Stomach (tissue), 9 donors: ENCODE results near the gene BAIAP3. TPM values are rescaled to one million over a fixed set of nuclear protein-coding genes. Genes with fewer than 3 reads are reported as not detected.
"Not testable (repeated sequence)": the region's sequence is repeated elsewhere in the genome, so short reads cannot be mapped to it uniquely, and the experiment has no call there.

Source experiments
- DNase-seq, 2 donors: peaks; one replicate each; pipeline versions ENCODE4 v3.0.0 to v3.0.0-alpha.2; 2013 to 2019
- H3K27ac ChIP-seq, 5 donors: fragments of 200-600 bp in 4 of 5; sonication (generic) in 4 of 5; one replicate each; pipeline ENCODE4 v1.5.1; 2013 to 2019; ENCODE audit warnings: mild to moderate bottlenecking in 1 of 5, moderate library complexity in 1 of 5
- H3K27me3 ChIP-seq, 3 donors: fragments of 200-600 bp; sonication (generic); one replicate each; pipeline ENCODE4 v1.5.1; 2017 to 2019; ENCODE audit warnings: mixed run types in 1 of 3
- H3K36me3 ChIP-seq, 4 donors: fragments of 200-600 bp; sonication (generic); 1 replicate in 3 of 4; 2 replicates in 1 of 4; pipeline ENCODE4 v1.5.1; 2016 to 2019
- H3K4me1 ChIP-seq, 4 donors: fragments of 200-600 bp; sonication (generic); one replicate each; pipeline ENCODE4 v1.5.1; 2016 to 2019
- H3K4me3 ChIP-seq, 4 donors: fragments of 200-600 bp; sonication (generic) in 3 of 4; one replicate each; pipeline ENCODE4 v1.5.1; 2016 to 2019; ENCODE audit warnings: mild to moderate bottlenecking in 1 of 4
- H3K9me3 ChIP-seq, 4 donors: fragments of 200-600 bp; sonication (generic); one replicate each; pipeline ENCODE4 v1.5.1; 2016 to 2019
- EP300 ChIP-seq: sonication (generic); formaldehyde crosslinking; IDR thresholded peaks from one replicate; pipeline ENCODE4 v1.6.1; 2017; ENCODE audit warnings: antibody characterized with exemption
- POLR2A ChIP-seq, 4 donors: fragments of 450-650 bp; IDR thresholded peaks; one replicate each; pipeline ENCODE4 v1.6.1; 2016; ENCODE audit warnings: antibody characterized with exemption in 4 of 4, control low read depth in 2 of 4, mild to moderate bottlenecking in 1 of 4, moderate library complexity in 1 of 4
- POLR2AphosphoS5 ChIP-seq, 3 donors: sonication (generic); formaldehyde crosslinking; IDR thresholded peaks; one replicate each; pipeline ENCODE4 v1.6.1; 2016; ENCODE audit warnings: antibody characterized with exemption in 3 of 3
- whole genome bisulfite sequencing, 5 donors: extraction: QIAGEN DNeasy Blood & Tissue Kit in 3 of 5; methylation state at CpG; one replicate each; pipeline versions ENCODE4 v1.1.5 to v1.1.7; 2013 to 2018; 5-methylcytosine and 5-hydroxymethylcytosine counted together
- intact Hi-C: fragments of 100-400 bp; cut with DNase I; formaldehyde crosslinking; loops from one replicate; pipeline ENCODE4 v1.15.1; 2023; ENCODE audit warnings: low total_unique reads
- polyA plus RNA-seq, 3 donors: library from polyadenylated mRNA; stranded (reverse); fragments of 200-250 nt; gene quantifications; one replicate each; pipeline ENCODE4 v1.2.3, GENCODE V29; 2013
- total RNA-seq, 5 donors: library from RNA; depleted of rRNA; stranded (reverse); fragments of >200 nt; gene quantifications; one replicate each; pipeline versions ENCODE4 v1.1.0 to v1.2.3, GENCODE V29; 2014 to 2016
- TF ChIP-seq, protein P1 (sequence below), 7 experiments: fragments of 450-650 bp in 4 of 7; fragments of 200-600 bp in 3 of 7; sonication (generic) in 3 of 7; IDR thresholded peaks; one replicate each; pipeline ENCODE4 v1.5.1; 2016 to 2019; ENCODE audit warnings: antibody characterized with exemption in 7 of 7, control low read depth in 2 of 7, mild to moderate bottlenecking in 1 of 7
- donor health status: healthy with polysubstance abuse.
- donor health status: Bipolar disorder and iron deficiency.
- donor health status: healthy.

Gene BAIAP3
- total and polyA plus RNA-seq, 8 donors: 1.5 to 94.7 (median 4.2) TPM

- Histone ChIP-seq H3K4me3 (no peak overlapping the region), H3K27me3 (peaks cover 0 to 73% (median 20%) of the 10 kb centered on the region in 3 donors), H3K9me3 (no peaks in the 10 kb centered on the region), H3K4me1 (peaks cover 10 to 16% (median 11%) of the 10 kb centered on the region in 4 donors), H3K27ac (no peak overlapping the region), H3K36me3 (no peaks in the 10 kb centered on the region)
- TF ChIP-seq POLR2AphosphoS5 (IDR thresholded peaks at IDR 0.05): no peak
- no peak for DNase-seq
- 61 to 76% (median 63%) methylated on average over 5 of the region's 5 CpGs for WGBS, 5 donors
- intact Hi-C loops: no loop called here
Measured at GRCh38 chr16:1295465-1295864, 38.0 kb upstream of the BAIAP3 start.

DNA sequence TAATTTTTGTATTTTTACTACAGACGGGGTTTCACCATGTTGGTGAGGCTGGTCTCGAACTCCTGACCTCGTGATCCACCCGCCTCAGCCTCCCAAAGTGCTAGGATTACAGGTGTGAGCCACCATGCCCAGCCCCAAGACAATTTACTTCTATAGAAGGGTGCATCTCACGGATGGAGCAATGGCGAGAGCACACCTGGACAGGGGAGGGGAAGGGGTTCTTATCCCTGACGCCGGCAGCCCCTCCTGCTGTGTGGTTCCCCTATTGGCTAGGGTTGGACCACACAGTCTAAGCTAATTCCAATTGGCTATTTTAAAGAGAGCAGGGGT lies 36.8 kb upstream of the BAIAP3 start:
- DNase-seq, H3K9me3 ChIP-seq, H3K36me3 ChIP-seq, H3K27ac ChIP-seq, H3K4me3 ChIP-seq, intact Hi-C loops: not testable (repeated sequence)
- 72 to 86% (median 76%) methylated on average over 8 of the region's 8 CpGs for WGBS, 5 donors
- H3K4me1 ChIP-seq: peaks cover 19 to 27% (median 21%) of the 10 kb centered on the region in 4 donors
- H3K27me3 ChIP-seq: peaks cover 4 to 73% (median 11%) of the 10 kb centered on the region in 3 donors

- H3K27ac ChIP-seq: no peak overlapping the region
- TF ChIP-seq POLR2AphosphoS5 (IDR thresholded peaks at IDR 0.05) (peak in 1 of 3 donors; percentile 45), EP300 (no peak)
- TF ChIP-seq, protein P1, sequence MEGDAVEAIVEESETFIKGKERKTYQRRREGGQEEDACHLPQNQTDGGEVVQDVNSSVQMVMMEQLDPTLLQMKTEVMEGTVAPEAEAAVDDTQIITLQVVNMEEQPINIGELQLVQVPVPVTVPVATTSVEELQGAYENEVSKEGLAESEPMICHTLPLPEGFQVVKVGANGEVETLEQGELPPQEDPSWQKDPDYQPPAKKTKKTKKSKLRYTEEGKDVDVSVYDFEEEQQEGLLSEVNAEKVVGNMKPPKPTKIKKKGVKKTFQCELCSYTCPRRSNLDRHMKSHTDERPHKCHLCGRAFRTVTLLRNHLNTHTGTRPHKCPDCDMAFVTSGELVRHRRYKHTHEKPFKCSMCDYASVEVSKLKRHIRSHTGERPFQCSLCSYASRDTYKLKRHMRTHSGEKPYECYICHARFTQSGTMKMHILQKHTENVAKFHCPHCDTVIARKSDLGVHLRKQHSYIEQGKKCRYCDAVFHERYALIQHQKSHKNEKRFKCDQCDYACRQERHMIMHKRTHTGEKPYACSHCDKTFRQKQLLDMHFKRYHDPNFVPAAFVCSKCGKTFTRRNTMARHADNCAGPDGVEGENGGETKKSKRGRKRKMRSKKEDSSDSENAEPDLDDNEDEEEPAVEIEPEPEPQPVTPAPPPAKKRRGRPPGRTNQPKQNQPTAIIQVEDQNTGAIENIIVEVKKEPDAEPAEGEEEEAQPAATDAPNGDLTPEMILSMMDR (IDR thresholded peaks at IDR 0.05): no peak
- no peaks in the 10 kb centered on the region for H3K36me3 ChIP-seq
- H3K27me3 ChIP-seq: peaks cover 4 to 73% (median 7%) of the 10 kb centered on the region in 3 donors
- H3K4me3 ChIP-seq: no peak overlapping the region
- H3K4me1 ChIP-seq: peaks cover 19 to 27% (median 21%) of the 10 kb centered on the region in 4 donors
- intact Hi-C loops: no loop called here
- peak in 1 of 2 donors; percentile 70 for DNase-seq
- WGBS, 5 donors: 27 to 41% (median 35%) methylated on average over 6 of the region's 6 CpGs
- no peaks in the 10 kb centered on the region for H3K9me3 ChIP-seq
Measured at GRCh38 chr16:1297018-1297696, 36.3 kb upstream of the BAIAP3 start.

DNA sequence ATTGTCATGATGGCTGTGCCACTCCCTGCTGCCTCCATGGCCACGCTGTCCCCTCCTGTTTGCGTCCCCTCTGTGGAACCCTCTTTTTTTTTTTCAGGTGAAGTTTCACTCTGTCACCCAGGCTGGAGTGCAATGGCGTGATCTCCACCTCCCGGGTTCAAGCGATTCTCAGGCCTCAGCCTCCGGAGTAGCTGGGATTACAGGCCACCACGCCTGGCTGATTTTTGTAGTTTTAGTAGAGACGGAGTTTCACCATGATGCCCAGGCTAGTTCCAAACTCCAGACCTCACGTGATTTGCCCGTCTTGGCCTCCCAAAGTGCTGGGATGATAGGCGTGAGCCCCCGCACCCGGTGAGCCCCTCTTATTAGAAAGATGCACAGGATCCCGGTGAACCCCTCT lies 35.0 kb upstream of the BAIAP3 start:
- Histone ChIP-seq H3K9me3 (no peaks in the 10 kb centered on the region), H3K4me1 (peaks cover 25 to 34% (median 28%) of the 10 kb centered on the region in 4 donors), H3K4me3 (no peak overlapping the region), H3K27me3 (peaks cover 4 to 73% (median 7%) of the 10 kb centered on the region in 3 donors), H3K27ac (no peak overlapping the region), H3K36me3 (no peaks in the 10 kb centered on the region)
- DNase-seq: no peak
- WGBS, 5 donors: 91 to 96% (median 94%) methylated on average over 14 of the region's 14 CpGs
- intact Hi-C loops: no loop called here
- TF ChIP-seq, protein P1 (IDR thresholded peaks at IDR 0.05): no peak
- TF ChIP-seq EP300 (no peak), POLR2A (IDR thresholded peaks at IDR 0.05) (no peak), POLR2AphosphoS5 (IDR thresholded peaks at IDR 0.05) (no peak)

GRCh38 chr16:1299012-1299867 lies 34.2 kb upstream of the BAIAP3 start:
- DNase-seq: peak; percentile 61 to 86
- 44 to 59% (median 52%) methylated on average over 26 to 31 of the region's 31 CpGs for WGBS, 5 donors
- no peaks in the 10 kb centered on the region for H3K9me3 ChIP-seq
- intact Hi-C loops: no loop called here
- TF ChIP-seq POLR2A (IDR thresholded peaks at IDR 0.05) (no peak), EP300 (no peak), POLR2AphosphoS5 (IDR thresholded peaks at IDR 0.05) (no peak)
- TF ChIP-seq, protein P1 (IDR thresholded peaks at IDR 0.05): no peak
- H3K4me3 ChIP-seq: no peak overlapping the region
- no peak overlapping the region for H3K27ac ChIP-seq
- H3K36me3 ChIP-seq: no peaks in the 10 kb centered on the region
- H3K27me3 ChIP-seq: peaks cover 4 to 69% (median 7%) of the 10 kb centered on the region in 3 donors
- peaks cover 26 to 39% (median 34%) of the 10 kb centered on the region in 4 donors for H3K4me1 ChIP-seq
